Astrocyte (in vitro differentiated cells and primary cell): ENCODE results near the gene CFAP65. TPM values are rescaled to one million over a fixed set of nuclear protein-coding genes. Genes with fewer than 3 reads are reported as not detected.

Experiments used
- DNase-seq: peaks from one replicate; pipeline ENCODE4 v3.0.0-alpha.2; 2010; ENCODE audit warnings: low read depth
- FAIRE-seq: peaks from 2 replicates; lab custom pipeline; 2011; peaks lifted over from hg19 to GRCh38; lab: Jason Lieb, UNC
- H2AFZ ChIP-seq: 2 replicates; pipeline ENCODE4 v1.6.0; 2012; ENCODE audit warnings: low read depth, low read length, inconsistent platforms
- H3K27ac ChIP-seq: 2 replicates; pipeline ENCODE4 v1.5.1; 2011; ENCODE audit warnings: low read depth, low read length, inconsistent platforms
- H3K27me3 ChIP-seq: 2 replicates; pipeline ENCODE4 v1.6.0; 2011; ENCODE audit warnings: low read length, inconsistent platforms; ENCODE audit not compliant: insufficient read depth
- H3K36me3 ChIP-seq: 2 replicates; pipeline ENCODE4 v1.5.1; 2011; ENCODE audit warnings: low read length, inconsistent platforms; ENCODE audit not compliant: insufficient read depth
- H3K4me1 ChIP-seq: 2 replicates; pipeline ENCODE4 v1.5.1; 2011; ENCODE audit warnings: low read length, inconsistent platforms; ENCODE audit not compliant: insufficient read depth
- H3K4me2 ChIP-seq: 2 replicates; pipeline ENCODE4 v1.6.0; 2012; ENCODE audit warnings: low read length, inconsistent platforms
- H3K4me3 ChIP-seq: 2 replicates; pipeline ENCODE4 v1.5.1; 2011; ENCODE audit warnings: low read depth, mild to moderate bottlenecking, low read length, inconsistent platforms; ENCODE audit not compliant: insufficient read depth
- H3K79me2 ChIP-seq: 2 replicates; pipeline ENCODE4 v1.6.0; 2012; ENCODE audit warnings: mild to moderate bottlenecking, low read length, inconsistent platforms; ENCODE audit not compliant: insufficient read depth
- H3K9ac ChIP-seq: 2 replicates; pipeline ENCODE4 v1.6.0; 2012; ENCODE audit warnings: mild to moderate bottlenecking, low read length, inconsistent platforms
- H3K9me3 ChIP-seq: 2 replicates; pipeline ENCODE4 v1.5.1; 2012; ENCODE audit warnings: low read depth, mild to moderate bottlenecking, low read length, inconsistent platforms; ENCODE audit not compliant: insufficient read depth
- H4K20me1 ChIP-seq: 2 replicates; pipeline ENCODE4 v1.6.0; 2012; ENCODE audit warnings: low read length, inconsistent platforms; ENCODE audit not compliant: insufficient read depth
- H3K27ac Mint-ChIP-seq: one replicate; pipeline ENCODE4 v1.8.0; 2021; ENCODE audit warnings: mild to moderate bottlenecking, mixed read lengths; ENCODE audit not compliant: unreplicated experiment
- H3K27me3 Mint-ChIP-seq: one replicate; pipeline ENCODE4 v1.8.0; 2021; ENCODE audit warnings: low read depth, mixed read lengths; ENCODE audit not compliant: unreplicated experiment
- H3K36me3 Mint-ChIP-seq: one replicate; pipeline ENCODE4 v1.8.0; 2021; ENCODE audit warnings: low read depth, mixed read lengths; ENCODE audit not compliant: unreplicated experiment
- H3K4me1 Mint-ChIP-seq: one replicate; pipeline ENCODE4 v1.8.0; 2021; ENCODE audit warnings: low read depth, mixed read lengths; ENCODE audit not compliant: unreplicated experiment
- H3K4me3 Mint-ChIP-seq: one replicate; pipeline ENCODE4 v1.8.0; 2021; ENCODE audit warnings: mild to moderate bottlenecking, moderate library complexity, mixed read lengths; ENCODE audit not compliant: unreplicated experiment
- H3K9me3 Mint-ChIP-seq: one replicate; pipeline ENCODE4 v1.8.0; 2021; ENCODE audit warnings: mild to moderate bottlenecking, mixed read lengths; ENCODE audit not compliant: unreplicated experiment
- EZH2 ChIP-seq: IDR thresholded peaks from 2 replicates; pipeline ENCODE4 v1.6.1; 2012; ENCODE audit warnings: mild to moderate bottlenecking, low read length, inconsistent platforms; ENCODE audit not compliant: insufficient read depth
- total RNA-seq: library from RNA; stranded (reverse); gene quantifications from 2 replicates; pipeline ENCODE4 v1.2.1, GENCODE V29; 2021
- TF ChIP-seq, protein P1 (sequence below): IDR thresholded peaks from 2 replicates; pipeline ENCODE4 v1.5.1; 2011; ENCODE audit warnings: low read depth, mild to moderate bottlenecking, inconsistent platforms, low read length, moderate library complexity; ENCODE audit not compliant: insufficient read depth

Gene CFAP65
- total RNA-seq, 1 donor from 2014 or later: 0.27 TPM

DNA sequence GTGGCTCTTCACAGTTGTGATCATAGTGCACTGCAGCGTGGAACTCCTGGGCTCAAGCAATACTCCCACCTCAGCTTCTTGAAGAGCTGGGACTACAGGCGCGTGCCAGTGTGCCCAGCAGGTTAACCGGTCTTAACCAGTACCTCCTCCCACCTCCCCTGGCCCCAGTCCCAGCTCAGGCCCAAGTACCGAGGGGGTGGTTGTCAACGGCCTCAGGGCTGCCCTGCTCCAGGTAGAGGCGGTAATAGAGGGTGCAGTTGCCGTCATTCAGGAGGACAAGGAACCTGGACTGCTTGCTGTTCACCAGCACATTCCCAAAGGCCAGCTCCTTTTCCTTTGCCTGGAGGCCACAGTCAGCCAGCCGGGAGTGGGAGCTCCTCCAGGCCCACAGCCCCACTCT, 19.7 kb downstream of the CFAP65 start:
- no peak for FAIRE-seq
- Histone ChIP-seq H3K4me2 (no peak overlapping the region), H3K36me3 (no peaks in the 10 kb centered on the region), H3K9me3 (no peaks in the 10 kb centered on the region), H3K4me1 (no peaks in the 10 kb centered on the region), H3K27me3 (peaks cover 18% of the 10 kb centered on the region), H3K27ac (no peak overlapping the region), H3K79me2 (no peaks in the 10 kb centered on the region), H2AFZ (no peak overlapping the region), H3K9ac (no peak overlapping the region), H4K20me1 (no peaks in the 10 kb centered on the region), H3K4me3 (no peak overlapping the region)
- DNase-seq: no peak
- H3K27me3 Mint-ChIP-seq: peaks cover 77% of the 10 kb centered on the region
- H3K4me1 Mint-ChIP-seq: no peaks in the 10 kb centered on the region
- TF ChIP-seq, protein P1, sequence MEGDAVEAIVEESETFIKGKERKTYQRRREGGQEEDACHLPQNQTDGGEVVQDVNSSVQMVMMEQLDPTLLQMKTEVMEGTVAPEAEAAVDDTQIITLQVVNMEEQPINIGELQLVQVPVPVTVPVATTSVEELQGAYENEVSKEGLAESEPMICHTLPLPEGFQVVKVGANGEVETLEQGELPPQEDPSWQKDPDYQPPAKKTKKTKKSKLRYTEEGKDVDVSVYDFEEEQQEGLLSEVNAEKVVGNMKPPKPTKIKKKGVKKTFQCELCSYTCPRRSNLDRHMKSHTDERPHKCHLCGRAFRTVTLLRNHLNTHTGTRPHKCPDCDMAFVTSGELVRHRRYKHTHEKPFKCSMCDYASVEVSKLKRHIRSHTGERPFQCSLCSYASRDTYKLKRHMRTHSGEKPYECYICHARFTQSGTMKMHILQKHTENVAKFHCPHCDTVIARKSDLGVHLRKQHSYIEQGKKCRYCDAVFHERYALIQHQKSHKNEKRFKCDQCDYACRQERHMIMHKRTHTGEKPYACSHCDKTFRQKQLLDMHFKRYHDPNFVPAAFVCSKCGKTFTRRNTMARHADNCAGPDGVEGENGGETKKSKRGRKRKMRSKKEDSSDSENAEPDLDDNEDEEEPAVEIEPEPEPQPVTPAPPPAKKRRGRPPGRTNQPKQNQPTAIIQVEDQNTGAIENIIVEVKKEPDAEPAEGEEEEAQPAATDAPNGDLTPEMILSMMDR: no peak
- no peak for TF ChIP-seq EZH2
- H3K36me3 Mint-ChIP-seq: no peaks in the 10 kb centered on the region
- no peak overlapping the region for H3K4me3 Mint-ChIP-seq
- H3K27ac Mint-ChIP-seq: no peak overlapping the region
- peaks cover 1% of the 10 kb centered on the region for H3K9me3 Mint-ChIP-seq

DNA sequence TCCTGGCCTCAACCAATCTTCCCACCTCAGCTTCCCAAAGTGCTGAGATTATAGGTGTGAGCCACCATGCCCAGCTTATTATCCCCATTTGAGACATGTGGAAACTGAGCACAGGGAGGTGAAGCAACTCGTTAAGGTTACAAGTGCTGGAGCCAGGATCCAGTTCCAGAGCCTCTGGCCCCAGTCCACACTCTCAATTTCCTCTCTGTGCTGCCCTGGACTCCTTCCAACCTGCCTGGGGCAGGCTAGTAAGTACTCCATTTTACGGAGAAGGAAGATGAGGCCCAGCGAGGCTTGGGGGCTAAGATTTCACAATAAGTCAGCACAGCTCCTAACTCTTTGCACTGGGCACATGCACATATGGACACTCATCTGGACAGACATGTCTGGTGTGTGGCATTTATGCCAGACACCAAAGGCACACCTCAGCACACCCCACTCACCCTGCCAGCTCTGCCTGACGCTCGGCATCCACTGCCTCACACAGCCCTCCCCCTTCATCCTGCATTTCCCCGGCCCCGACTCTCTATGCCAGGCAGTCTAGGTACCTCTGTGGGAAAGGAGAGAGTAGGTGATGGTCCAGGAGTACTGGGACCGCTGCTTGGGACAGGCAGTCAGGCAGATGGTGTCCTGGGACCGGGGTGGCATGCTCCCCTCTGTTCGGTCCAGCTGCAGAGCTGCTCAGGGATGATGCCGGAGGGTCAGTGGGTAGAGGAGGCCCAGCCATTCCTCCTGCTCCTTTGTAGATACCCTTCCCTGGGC, 20.5 kb downstream of the CFAP65 start:
- TF ChIP-seq, protein P1: no peak
- no peak for TF ChIP-seq EZH2
- Histone ChIP-seq H4K20me1 (no peaks in the 10 kb centered on the region), H3K27ac (no peak overlapping the region), H2AFZ (no peak overlapping the region), H3K4me3 (no peak overlapping the region), H3K4me2 (no peak overlapping the region), H3K9ac (no peak overlapping the region), H3K27me3 (peaks cover 18% of the 10 kb centered on the region), H3K9me3 (no peaks in the 10 kb centered on the region), H3K4me1 (no peaks in the 10 kb centered on the region), H3K79me2 (no peaks in the 10 kb centered on the region), H3K36me3 (no peaks in the 10 kb centered on the region)
- H3K36me3 Mint-ChIP-seq: no peaks in the 10 kb centered on the region
- no peak for FAIRE-seq
- peaks cover 4% of the 10 kb centered on the region for H3K9me3 Mint-ChIP-seq
- no peak for DNase-seq
- no peaks in the 10 kb centered on the region for H3K4me1 Mint-ChIP-seq
- no peak overlapping the region for H3K4me3 Mint-ChIP-seq
- H3K27ac Mint-ChIP-seq: no peak overlapping the region
- peaks cover 75% of the 10 kb centered on the region for H3K27me3 Mint-ChIP-seq

DNA sequence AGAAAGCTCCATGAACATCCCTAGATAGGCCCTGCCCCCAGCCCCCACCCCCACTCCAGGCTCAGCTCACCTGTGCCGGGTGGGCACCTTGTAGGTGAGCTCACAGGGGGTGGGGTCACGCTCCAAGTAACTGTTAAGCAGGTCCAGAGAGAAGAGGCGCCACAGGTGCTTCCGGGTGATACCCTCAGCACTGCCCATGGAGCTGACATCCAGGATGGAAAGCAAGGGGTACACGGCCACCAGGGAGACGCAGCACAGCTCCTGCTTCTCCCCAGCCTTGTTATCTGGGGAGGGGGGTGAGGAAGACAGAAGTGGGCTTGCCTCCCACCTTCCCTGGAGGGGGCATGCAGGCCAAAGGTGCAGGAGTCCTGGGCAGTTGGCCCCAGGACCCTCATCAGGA, 21.9 kb downstream of the CFAP65 start:
- Mint-ChIP-seq H3K36me3 (no peaks in the 10 kb centered on the region), H3K27me3 (peaks cover 75% of the 10 kb centered on the region), H3K4me3 (no peak overlapping the region), H3K9me3 (peaks cover 4% of the 10 kb centered on the region), H3K4me1 (no peaks in the 10 kb centered on the region), H3K27ac (no peak overlapping the region)
- Histone ChIP-seq H3K79me2 (no peaks in the 10 kb centered on the region), H3K36me3 (no peaks in the 10 kb centered on the region), H3K4me1 (no peaks in the 10 kb centered on the region), H3K4me3 (no peak overlapping the region), H4K20me1 (no peaks in the 10 kb centered on the region), H3K9me3 (no peaks in the 10 kb centered on the region), H3K27ac (no peak overlapping the region), H2AFZ (no peak overlapping the region), H3K4me2 (no peak overlapping the region), H3K27me3 (peaks cover 19% of the 10 kb centered on the region), H3K9ac (no peak overlapping the region)
- DNase-seq: no peak
- TF ChIP-seq, protein P1: no peak
- TF ChIP-seq EZH2: no peak
- FAIRE-seq: no peak
